ENCODE measurements around the gene NEK10.

The NEK10 gene

GRCh38 chr3:27213450-27213849 lies 155.7 kb downstream of the NEK10 start:
- H3K27me3 ChIP-seq, result no peaks in the 10 kb centered on the region
- H3K4me3 ChIP-seq, result no peak overlapping the region
- TF ChIP-seq CTCF (IDR thresholded peaks at IDR 0.05), result no peak
- intact Hi-C loops (cut with DNase I; ENCODE audit: low total_unique reads), result no loop called here
- no peaks in the 10 kb centered on the region for H3K9me3 ChIP-seq
- H3K4me1 ChIP-seq, result no peaks in the 10 kb centered on the region
- H3K27ac ChIP-seq, result no peak overlapping the region
- no peak for DNase-seq
- no peaks in the 10 kb centered on the region for H3K36me3 ChIP-seq

- DNase-seq, result no peak
- Histone ChIP-seq H3K27me3 (no peaks in the 10 kb centered on the region), H3K36me3 (no peaks in the 10 kb centered on the region), H3K27ac (no peak overlapping the region), H3K4me3 (no peak overlapping the region), H3K4me1 (no peaks in the 10 kb centered on the region), H3K9me3 (no peaks in the 10 kb centered on the region)
- no peak for TF ChIP-seq CTCF (IDR thresholded peaks at IDR 0.05)
- intact Hi-C loops (cut with DNase I; ENCODE audit: low total_unique reads), result no loop called here
Observed at GRCh38 chr3:27209617-27210264, 159.4 kb downstream of the NEK10 start.

- no peak for DNase-seq
- H3K36me3 ChIP-seq, result no peaks in the 10 kb centered on the region
- no peaks in the 10 kb centered on the region for H3K4me1 ChIP-seq
- TF ChIP-seq CTCF (IDR thresholded peaks at IDR 0.05), result no peak
- H3K4me3 ChIP-seq, result no peak overlapping the region
- no peaks in the 10 kb centered on the region for H3K27me3 ChIP-seq
- no peak overlapping the region for H3K27ac ChIP-seq
- no peaks in the 10 kb centered on the region for H3K9me3 ChIP-seq
- intact Hi-C loops (cut with DNase I; ENCODE audit: low total_unique reads), result no loop called here
Observed at GRCh38 chr3:27208961-27209616, 160.1 kb downstream of the NEK10 start.

- Histone ChIP-seq H3K4me1 (no peaks in the 10 kb centered on the region), H3K36me3 (no peaks in the 10 kb centered on the region), H3K4me3 (no peak overlapping the region), H3K9me3 (no peaks in the 10 kb centered on the region), H3K27ac (no peak overlapping the region), H3K27me3 (no peaks in the 10 kb centered on the region)
- intact Hi-C loops (cut with DNase I; ENCODE audit: low total_unique reads), result no loop called here
- DNase-seq, result no peak
- no peak for TF ChIP-seq CTCF (IDR thresholded peaks at IDR 0.05)
Observed at GRCh38 chr3:27202959-27203358, 166.2 kb downstream of the NEK10 start.

GRCh38 chr3:27201492-27201891 lies 167.7 kb downstream of the NEK10 start:
- DNase-seq, result no peak
- Histone ChIP-seq H3K27me3 (no peaks in the 10 kb centered on the region), H3K9me3 (no peaks in the 10 kb centered on the region), H3K4me1 (no peaks in the 10 kb centered on the region), H3K27ac (no peak overlapping the region), H3K4me3 (no peak overlapping the region), H3K36me3 (no peaks in the 10 kb centered on the region)
- intact Hi-C loops (cut with DNase I; ENCODE audit: low total_unique reads), result no loop called here
- no peak for TF ChIP-seq CTCF (IDR thresholded peaks at IDR 0.05)

Data from tibial artery (tissue), 4 donors.